NCI-H2227 (cell line): Measurements from ENCODE around the gene SUCO.
A peak's percentile ranks its signal among the peaks of the same experiment; 100 is the strongest.

Experiments used
- DNase-seq: peaks from one replicate; lab custom pipeline; 2025; ENCODE audit not compliant: unreplicated experiment; lab: John Stamatoyannopoulos, UW

SUCO gene

GRCh38 chr1:172514108-172514507 is 18.8 kb upstream of the SUCO start:
- DNase-seq, result no peak

- DNase-seq, result no peak
Observed at GRCh38 chr1:172515436-172515835, 17.5 kb upstream of the SUCO start.

- DNase-seq, result no peak
Observed at GRCh38 chr1:172515927-172516326, 17.0 kb upstream of the SUCO start.

- no peak for DNase-seq
Observed at GRCh38 chr1:172517081-172517480, 15.9 kb upstream of the SUCO start.

- no peak for DNase-seq
Observed at GRCh38 chr1:172517545-172517944, 15.4 kb upstream of the SUCO start.

- no peak for DNase-seq
Observed at GRCh38 chr1:172529304-172529703, 3.6 kb upstream of the SUCO start.

- DNase-seq, result no peak
Observed at GRCh38 chr1:172530000-172530399, 3.0 kb upstream of the SUCO start.

GRCh38 chr1:172531412-172532182 is 1.4 kb upstream of the SUCO start:
- DNase-seq, result no peak

- DNase-seq, result peak; percentile 95
Observed at GRCh38 chr1:172532183-172532699, 709 bp upstream of the SUCO start.

GRCh38 chr1:172533513-172534151 is 682 bp downstream of the SUCO start:
- DNase-seq, result peak; percentile 53

GRCh38 chr1:172536256-172536655 is 3.3 kb downstream of the SUCO start:
- DNase-seq, result no peak

GRCh38 chr1:172537366-172537765 is 4.4 kb downstream of the SUCO start:
- no peak for DNase-seq

GRCh38 chr1:172537827-172538391 is 5.0 kb downstream of the SUCO start:
- DNase-seq, result no peak

- DNase-seq, result no peak
Observed at GRCh38 chr1:172540635-172541034, 7.7 kb downstream of the SUCO start.

GRCh38 chr1:172544481-172545104 is 11.6 kb downstream of the SUCO start:
- no peak for DNase-seq

GRCh38 chr1:172545396-172546004 is 12.6 kb downstream of the SUCO start:
- no peak for DNase-seq

- DNase-seq, result no peak
Observed at GRCh38 chr1:172547071-172547470, 14.1 kb downstream of the SUCO start.

- no peak for DNase-seq
Observed at GRCh38 chr1:172549621-172550280, 16.8 kb downstream of the SUCO start.

- DNase-seq, result no peak
Observed at GRCh38 chr1:172551279-172551678, 18.3 kb downstream of the SUCO start.

GRCh38 chr1:172554915-172555314 is 22.0 kb downstream of the SUCO start:
- DNase-seq, result no peak

GRCh38 chr1:172556461-172556860 is 23.5 kb downstream of the SUCO start:
- DNase-seq, result no peak
